T47D (cell line): Measurements from ENCODE around the gene COQ10A.
A peak's percentile ranks its signal among the peaks of the same experiment; 100 is the strongest.

Experiments
- DNase-seq, 2 experiments: peaks; one replicate each; pipeline versions ENCODE4 v3.0.0 to v3.0.0-alpha.2; 2011 to 2012; ENCODE audit warnings: low read depth in 1 of 2, low spot score in 1 of 2
- JUND ChIP-seq: IDR thresholded peaks from 2 replicates; pipeline ENCODE4 v1.6.1; 2012; ENCODE audit warnings: low read depth
- in situ Hi-C: cut with HindIII; loops from 2 replicates; pipeline ENCODE4 v1.10.0; 2016; ENCODE audit warnings: low sequenced_read_pairs, low pct_unique_long_range_greater_than_20kb

The COQ10A gene

DNA sequence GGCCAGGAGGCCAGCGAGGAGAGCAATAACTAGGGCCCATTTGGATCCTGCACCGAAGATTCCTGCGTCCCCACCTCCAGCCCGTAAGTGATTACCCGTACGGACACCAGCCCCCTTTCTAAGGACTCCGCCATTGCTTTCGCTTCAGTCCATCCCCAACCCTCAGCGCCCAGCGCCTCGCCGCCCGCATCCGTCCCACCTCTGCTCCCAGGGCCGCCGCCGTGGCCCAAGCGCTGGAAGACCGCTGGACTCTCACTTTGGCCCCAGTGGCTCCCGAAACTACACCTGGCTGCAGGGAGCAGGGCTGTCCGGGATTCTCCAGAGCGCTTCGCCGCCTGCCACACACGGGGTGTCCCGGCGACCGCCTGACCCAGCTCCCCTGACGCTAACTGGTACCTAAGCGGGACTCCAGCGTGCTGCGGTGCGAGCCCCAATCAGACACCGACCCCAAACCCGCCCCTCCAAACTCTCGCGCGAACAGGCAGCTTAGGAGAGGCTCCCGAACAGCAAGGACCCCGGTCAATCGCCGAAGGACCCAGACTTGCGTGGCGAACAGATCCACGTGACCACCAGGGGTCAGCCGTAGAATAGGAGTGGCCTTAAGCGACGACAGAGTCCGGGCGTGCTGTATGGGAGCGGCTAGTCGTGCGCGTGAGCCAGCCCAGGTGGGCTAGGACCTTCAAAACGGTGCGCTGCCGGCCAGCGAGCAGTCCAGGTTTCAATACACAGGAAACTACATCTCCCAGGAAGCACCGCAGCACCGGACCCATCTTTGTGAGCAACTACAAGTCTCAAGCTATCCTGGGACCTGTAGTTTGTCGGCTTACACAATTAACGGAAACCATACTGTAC, 49.1 kb downstream of the COQ10A start, which contains the start of gene CNPY2:
Gene CNPY2 (minus strand): TSS at position 367 of the 852 bp plus-strand sequence. CDS start 771 bp downstream, outside the sequence.
- TF ChIP-seq JUND: no peak
- in situ Hi-C loops: no loop called here

GRCh38 chr12:56317675-56318074, 50.9 kb downstream of the COQ10A start:
- DNase-seq: no peak
- in situ Hi-C loops: no loop called here

More for the DNA sequence above, 49.1 kb downstream of the COQ10A start, which contains the start of gene CNPY2:
- peak; percentile 92 to 99 for DNase-seq

More at GRCh38 chr12:56317675-56318074, 50.9 kb downstream of the COQ10A start:
- no peak for TF ChIP-seq JUND
